MCF 10A (cell line): Measurements from ENCODE around the gene CNNM2. TPM values are rescaled to one million over a fixed set of nuclear protein-coding genes. Genes with fewer than 3 reads are reported as not detected.

Source experiments
- BruUV-seq: library from RNA; stranded (reverse); fragments of 400-500 nt; replicated peaks from 2 replicates; lab custom pipeline; 2021; lab: Mats Ljungman, UMichigan
- CTCF ChIA-PET: fragments of 300-600 bp; sonication (Branson Sonifier 250); formaldehyde crosslinking; extraction: SDS; loops from one replicate; lab custom pipeline; 2021; ENCODE audit warnings: antibody characterized with exemption, inconsistent platforms; lab: Yijun Ruan, JAX
- POLR2A ChIA-PET: fragments of 300-600, 350-650 bp; sonication (Branson Sonifier 250); formaldehyde crosslinking; extraction: SDS; loops from one replicate; lab custom pipeline; 2020; ENCODE audit warnings: antibody characterized with exemption, inconsistent platforms; lab: Yijun Ruan, JAX
- DNase-seq: peaks from one replicate; pipeline ENCODE4 v3.0.0-alpha.2; 2018; ENCODE audit not compliant: unreplicated experiment
- H3K27ac Mint-ChIP-seq: one replicate; pipeline ENCODE4 v1.8.0; 2022; ENCODE audit warnings: mild to moderate bottlenecking, low read depth, mixed read lengths; ENCODE audit not compliant: unreplicated experiment
- H3K27me3 Mint-ChIP-seq: one replicate; pipeline ENCODE4 v1.8.0; 2022; ENCODE audit warnings: mixed read lengths; ENCODE audit not compliant: insufficient read depth, unreplicated experiment
- H3K36me3 Mint-ChIP-seq: one replicate; pipeline ENCODE4 v1.8.0; 2022; ENCODE audit warnings: mild to moderate bottlenecking, moderate library complexity, mixed read lengths; ENCODE audit not compliant: insufficient read depth, unreplicated experiment
- H3K4me1 Mint-ChIP-seq: one replicate; pipeline ENCODE4 v1.8.0; 2022; ENCODE audit warnings: mixed read lengths; ENCODE audit not compliant: insufficient read depth, unreplicated experiment
- H3K4me3 Mint-ChIP-seq: one replicate; pipeline ENCODE4 v1.8.0; 2022; ENCODE audit warnings: mild to moderate bottlenecking, moderate library complexity, mixed read lengths; ENCODE audit not compliant: unreplicated experiment
- H3K9me3 Mint-ChIP-seq: one replicate; pipeline ENCODE4 v1.8.0; 2022; ENCODE audit warnings: mixed read lengths; ENCODE audit not compliant: unreplicated experiment
- intact Hi-C: fragments of 100-400 bp; cut with micrococcal nuclease; formaldehyde crosslinking; loops from 2 replicates; pipeline ENCODE4 v1.14.1; 2022
- total RNA-seq: library from RNA; stranded (reverse); gene quantifications from 2 replicates; pipeline ENCODE4 v1.2.3, GENCODE V29; 2022
- TF ChIP-seq, protein P1 (sequence below): fragments of 200-600 bp; IDR thresholded peaks from one replicate; pipeline ENCODE4 v1.8.0; 2022; ENCODE audit warnings: antibody characterized with exemption, mild to moderate bottlenecking; ENCODE audit not compliant: unreplicated experiment

The CNNM2 gene
- total RNA-seq, 1 experiment from 2014 or later = 5.6 TPM

DNA sequence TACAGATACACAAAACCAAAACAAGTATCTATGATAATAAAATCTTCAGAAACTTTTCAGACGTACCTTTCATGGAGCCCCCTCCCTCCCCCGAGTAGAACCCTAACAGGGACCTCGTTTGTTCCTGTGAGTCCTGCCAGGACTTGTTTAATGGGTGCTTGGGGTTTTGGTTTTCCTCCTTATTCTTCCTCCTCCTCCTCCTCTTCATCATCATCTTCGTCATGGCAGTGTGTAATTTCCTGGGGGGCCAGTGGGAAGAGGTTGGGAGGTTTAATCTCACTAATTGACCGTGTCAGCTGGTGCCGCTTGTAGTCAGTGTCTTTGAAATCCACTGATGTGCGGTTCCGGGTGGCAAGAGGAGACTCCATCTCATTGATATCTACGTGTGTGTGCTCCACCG, 171.4 kb downstream of the CNNM2 start:
- H3K27ac Mint-ChIP-seq = no peak overlapping the region
- no peak overlapping the region for H3K4me3 Mint-ChIP-seq
- ChIA-PET CTCF (interaction anchor here (0.6 kb wide), 2 partner anchors 15 to 120 kb away, joined by 3 to 4 read pairs; no protein-coding TSS in a partner anchor), POLR2A (no interaction called here)
- no peaks in the 10 kb centered on the region for H3K9me3 Mint-ChIP-seq
- peaks cover 78% of the 10 kb centered on the region for H3K36me3 Mint-ChIP-seq
- TF ChIP-seq, protein P1, sequence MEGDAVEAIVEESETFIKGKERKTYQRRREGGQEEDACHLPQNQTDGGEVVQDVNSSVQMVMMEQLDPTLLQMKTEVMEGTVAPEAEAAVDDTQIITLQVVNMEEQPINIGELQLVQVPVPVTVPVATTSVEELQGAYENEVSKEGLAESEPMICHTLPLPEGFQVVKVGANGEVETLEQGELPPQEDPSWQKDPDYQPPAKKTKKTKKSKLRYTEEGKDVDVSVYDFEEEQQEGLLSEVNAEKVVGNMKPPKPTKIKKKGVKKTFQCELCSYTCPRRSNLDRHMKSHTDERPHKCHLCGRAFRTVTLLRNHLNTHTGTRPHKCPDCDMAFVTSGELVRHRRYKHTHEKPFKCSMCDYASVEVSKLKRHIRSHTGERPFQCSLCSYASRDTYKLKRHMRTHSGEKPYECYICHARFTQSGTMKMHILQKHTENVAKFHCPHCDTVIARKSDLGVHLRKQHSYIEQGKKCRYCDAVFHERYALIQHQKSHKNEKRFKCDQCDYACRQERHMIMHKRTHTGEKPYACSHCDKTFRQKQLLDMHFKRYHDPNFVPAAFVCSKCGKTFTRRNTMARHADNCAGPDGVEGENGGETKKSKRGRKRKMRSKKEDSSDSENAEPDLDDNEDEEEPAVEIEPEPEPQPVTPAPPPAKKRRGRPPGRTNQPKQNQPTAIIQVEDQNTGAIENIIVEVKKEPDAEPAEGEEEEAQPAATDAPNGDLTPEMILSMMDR = no peak
- no peak for DNase-seq
- no peaks in the 10 kb centered on the region for H3K27me3 Mint-ChIP-seq
- H3K4me1 Mint-ChIP-seq = no peaks in the 10 kb centered on the region
- intact Hi-C loops = loop anchor here (10.0 kb wide), 1 partner anchor 245 kb away; no protein-coding TSS in a partner anchor
- BruUV-seq = no TSS peak

DNA sequence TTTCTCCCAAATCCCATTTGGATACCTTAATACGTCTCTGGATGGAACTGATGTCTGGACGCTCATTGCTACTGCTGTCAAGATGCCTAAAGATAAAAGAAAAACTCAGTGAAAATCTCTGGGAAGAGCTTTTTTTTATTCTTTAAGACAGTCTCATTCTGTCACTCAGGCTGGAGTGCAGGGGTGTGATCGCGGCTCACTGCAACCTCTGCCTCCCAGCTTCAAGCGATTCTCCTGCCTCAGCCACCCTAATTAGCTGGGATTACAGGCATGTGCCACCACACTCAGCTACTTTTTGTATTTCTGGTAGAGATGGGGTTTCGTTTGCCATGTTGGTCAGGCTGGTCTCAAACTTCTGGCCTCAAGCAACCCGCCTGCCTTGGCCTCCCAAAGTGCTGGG, 172.8 kb downstream of the CNNM2 start:
- CTCF ChIA-PET = interaction anchor here (0.5 to 1.0 kb wide), 2 partner anchors 143 to 154 kb away, joined by 3 read pairs; no protein-coding TSS in a partner anchor
- Mint-ChIP-seq H3K36me3 (peaks cover 73% of the 10 kb centered on the region), H3K9me3 (no peaks in the 10 kb centered on the region), H3K27me3 (no peaks in the 10 kb centered on the region), H3K4me1 (no peaks in the 10 kb centered on the region), H3K4me3 (no peak overlapping the region), H3K27ac (no peak overlapping the region)
- no TSS peak for BruUV-seq
- TF ChIP-seq, protein P1 = no peak
- DNase-seq = no peak
- intact Hi-C loops = loop anchor here (5.0 kb wide), 1 partner anchor 151 kb away; no protein-coding TSS in a partner anchor
- POLR2A ChIA-PET = interaction anchor here (0.6 kb wide), 1 partner anchor 8 kb away, joined by 3 read pairs; no protein-coding TSS in a partner anchor

DNA sequence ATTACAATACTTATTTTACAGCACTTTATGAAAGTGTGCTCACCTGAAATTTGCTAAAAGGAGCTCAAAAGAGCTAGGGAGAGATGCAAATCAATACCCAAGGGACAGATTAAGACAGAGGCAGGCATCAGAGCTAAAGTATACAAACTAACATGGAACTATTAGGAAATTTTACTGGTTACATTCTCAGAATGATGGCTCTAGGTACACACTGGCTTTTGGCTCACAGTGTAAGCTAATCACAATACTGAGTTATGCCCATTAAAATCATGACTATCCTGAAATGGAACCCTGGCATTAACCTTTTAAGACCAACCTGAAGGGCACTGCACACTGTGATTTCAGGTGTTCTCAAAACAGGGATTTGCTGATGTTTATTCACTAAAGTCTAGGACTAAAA, 176.9 kb downstream of the CNNM2 start:
- Mint-ChIP-seq H3K9me3 (no peaks in the 10 kb centered on the region), H3K4me3 (no peak overlapping the region), H3K4me1 (no peaks in the 10 kb centered on the region), H3K27ac (no peak overlapping the region), H3K27me3 (no peaks in the 10 kb centered on the region), H3K36me3 (peaks cover 73% of the 10 kb centered on the region)
- ChIA-PET CTCF (interaction anchor here (1.4 to 1.5 kb wide), 2 partner anchors 150 to 239 kb away, joined by 4 read pairs; partner anchors contain the start of gene RPEL1), POLR2A (interaction anchor here (0.7 to 1.3 kb wide), 3 partner anchors 11 to 61 kb away, joined by 3 read pairs; no protein-coding TSS in a partner anchor)
- DNase-seq = no peak
- TF ChIP-seq, protein P1 = no peak
- no TSS peak for BruUV-seq
- intact Hi-C loops = no loop called here

DNA sequence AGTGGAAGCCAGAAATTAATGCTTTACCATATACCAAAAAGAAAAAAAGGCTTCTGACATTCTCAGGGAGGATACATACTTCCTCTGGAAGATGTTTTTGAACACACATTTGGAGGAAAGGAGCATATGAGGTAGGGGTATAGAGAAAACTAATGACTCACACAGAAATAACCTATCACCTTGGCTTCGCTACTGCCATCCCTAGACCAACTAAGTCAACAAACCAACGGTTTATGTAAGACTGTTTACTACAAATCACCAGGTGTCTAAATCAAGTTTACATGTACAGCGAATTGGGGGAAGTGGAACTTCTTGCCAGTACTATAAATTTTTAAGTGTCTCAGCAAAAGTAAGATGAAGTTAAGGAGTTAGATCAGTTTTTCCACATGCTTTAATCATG, 178.0 kb downstream of the CNNM2 start:
- CTCF ChIA-PET = no interaction called here
- intact Hi-C loops = no loop called here
- peaks cover 71% of the 10 kb centered on the region for H3K36me3 Mint-ChIP-seq
- POLR2A ChIA-PET = interaction anchor here (1.3 kb wide), 1 partner anchor 10 kb away, joined by 3 read pairs; no protein-coding TSS in a partner anchor
- H3K9me3 Mint-ChIP-seq = no peaks in the 10 kb centered on the region
- H3K27ac Mint-ChIP-seq = no peak overlapping the region
- DNase-seq = no peak
- no TSS peak for BruUV-seq
- no peaks in the 10 kb centered on the region for H3K27me3 Mint-ChIP-seq
- H3K4me3 Mint-ChIP-seq = no peak overlapping the region
- no peaks in the 10 kb centered on the region for H3K4me1 Mint-ChIP-seq
- TF ChIP-seq, protein P1 = no peak
